Kidney (tissue), 14 donors: Measurements from ENCODE around the gene ATP5F1D. TPM values are rescaled to one million over a fixed set of nuclear protein-coding genes. Genes with fewer than 3 reads are reported as not detected.

Experiments used
- DNase-seq, 5 donors: peaks; one replicate each; pipeline ENCODE4 v3.0.0-alpha.2; 2013 to 2020
- FAIRE-seq: peaks from 2 replicates; lab custom pipeline; 2012; peaks lifted over from hg19 to GRCh38; lab: Jason Lieb, UNC
- H3K27ac ChIP-seq, 2 donors: one replicate each; pipeline ENCODE4 v1.7.0; 2013; ENCODE audit warnings: low read depth in 2 of 2, low read length in 2 of 2, inconsistent platforms in 1 of 2
- H3K27me3 ChIP-seq: one replicate; pipeline ENCODE4 v1.7.1; 2013; ENCODE audit warnings: low read length, inconsistent platforms; ENCODE audit not compliant: control insufficient read depth, insufficient read depth
- H3K36me3 ChIP-seq, 3 donors: one replicate each; pipeline versions ENCODE4 v1.7.0 to v1.7.1; 2013; ENCODE audit warnings: low read length in 3 of 3, control low read depth in 1 of 3, inconsistent platforms in 1 of 3; ENCODE audit not compliant: insufficient read depth in 3 of 3, control insufficient read depth in 2 of 3
- H3K4me1 ChIP-seq, 3 donors: one replicate each; pipeline versions ENCODE4 v1.7.0 to v1.7.1; 2013; ENCODE audit warnings: low read length in 3 of 3, inconsistent platforms in 1 of 3, low read depth in 1 of 3; ENCODE audit not compliant: control insufficient read depth in 2 of 3, insufficient read depth in 2 of 3
- H3K4me3 ChIP-seq, 3 donors: one replicate each; pipeline versions ENCODE4 v1.7.0 to v1.8.1; 2013; ENCODE audit warnings: low read length in 3 of 3, control low read depth in 1 of 3, inconsistent platforms in 1 of 3
- H3K9ac ChIP-seq, 3 donors: one replicate each; pipeline versions ENCODE4 v1.7.0 to v1.7.1; 2013; ENCODE audit warnings: low read length in 3 of 3, control low read depth in 1 of 3, inconsistent platforms in 1 of 3
- H3K9me3 ChIP-seq, 3 donors: one replicate each; pipeline versions ENCODE4 v1.7.0 to v1.7.1; 2013; ENCODE audit warnings: low read length in 3 of 3, control low read depth in 1 of 3, inconsistent platforms in 1 of 3; ENCODE audit not compliant: control insufficient read depth in 2 of 3, insufficient read depth in 1 of 3
- intact Hi-C: fragments of 100-400 bp; cut with DNase I; formaldehyde crosslinking; loops from one replicate; pipeline ENCODE4 v1.11.1; 2022
- polyA plus RNA-seq: library from polyadenylated mRNA; stranded (reverse); fragments of 350-450 nt; fragmentation: Illumina TruSeq; extraction: RNeasy Lipid Tissue Mini Kit (QIAGEN cat#74804); gene quantifications from one replicate; pipeline ENCODE4 v1.2.3, GENCODE V29; 2014; ENCODE audit warnings: low read depth, low replicate concordance; ENCODE audit not compliant: insufficient read depth
- total RNA-seq: library from RNA; stranded (reverse); fragmentation: NEBNext Ultra II Directional; extraction: Animal tissue kit (Norgen Biotek cat#: 25700); gene quantifications from one replicate; pipeline ENCODE4 v1.2.1, GENCODE V29; 2021
- TF ChIP-seq, protein P1 (sequence below): IDR thresholded peaks from 3 replicates; pipeline ENCODE4 v1.5.1; 2012; ENCODE audit warnings: mild to moderate bottlenecking, moderate library complexity, borderline replicate concordance; ENCODE audit not compliant: insufficient read depth; ENCODE audit errors: extremely low read depth
- donor health status: control.
- donor health status: control.
- donor health status: control.
- donor health status: control.
- donor health status: control.
- donor health status: DM: yes; HTN: yes; CAD: no.
- donor health status: Normal renal cell carcinoma (clear cell type).

ATP5F1D gene
- total and polyA plus RNA-seq, 2 donors from 2014 or later: 183 to 641 TPM

DNA sequence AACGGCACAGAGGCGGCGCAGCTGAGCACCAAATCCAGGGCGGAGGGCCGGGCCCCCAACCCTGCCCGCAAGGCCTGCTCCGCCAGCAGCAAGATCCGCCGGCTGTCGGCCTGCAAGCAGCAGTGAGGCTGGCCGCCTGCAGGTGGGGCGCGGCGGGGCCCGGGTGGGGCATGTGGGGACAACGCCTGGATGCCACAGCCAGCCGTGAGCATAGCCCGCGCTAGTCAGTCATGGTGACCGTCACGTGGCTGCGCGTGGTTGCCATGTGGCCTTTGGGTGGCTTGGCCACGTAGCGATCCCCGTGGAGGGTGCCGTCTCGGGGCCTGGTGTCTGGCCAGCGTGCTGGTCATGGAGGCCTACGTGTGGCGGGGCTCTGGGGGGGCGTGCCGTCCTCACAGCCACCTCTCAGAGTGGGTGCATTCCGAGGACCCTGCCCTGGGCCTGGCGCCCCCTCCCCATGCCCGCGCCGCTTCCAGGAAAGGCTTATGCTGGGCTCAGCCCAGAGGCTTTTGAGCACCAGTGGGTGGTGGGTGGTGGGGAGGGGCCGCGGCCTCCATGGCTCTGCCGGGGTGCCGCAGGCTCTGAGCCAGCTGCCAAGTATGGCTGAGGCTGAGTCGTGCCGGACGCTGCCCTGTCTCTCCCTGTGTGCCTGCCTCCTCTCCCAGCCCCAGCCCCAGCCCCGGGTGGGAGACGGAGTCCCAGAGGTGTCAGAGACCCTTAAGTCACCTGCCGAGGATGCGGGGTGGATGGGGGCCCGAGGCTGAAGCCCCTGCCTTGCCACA, 14.8 kb upstream of the ATP5F1D start:
- FAIRE-seq: no peak
- no peak for DNase-seq
- Histone ChIP-seq H3K9ac (no peak overlapping the region), H3K4me1 (no peaks in the 10 kb centered on the region), H3K9me3 (no peaks in the 10 kb centered on the region), H3K4me3 (no peak overlapping the region), H3K36me3 (no peaks in the 10 kb centered on the region), H3K27ac (no peak overlapping the region), H3K27me3 (no peaks in the 10 kb centered on the region)
- intact Hi-C loops: no loop called here
- TF ChIP-seq, protein P1, sequence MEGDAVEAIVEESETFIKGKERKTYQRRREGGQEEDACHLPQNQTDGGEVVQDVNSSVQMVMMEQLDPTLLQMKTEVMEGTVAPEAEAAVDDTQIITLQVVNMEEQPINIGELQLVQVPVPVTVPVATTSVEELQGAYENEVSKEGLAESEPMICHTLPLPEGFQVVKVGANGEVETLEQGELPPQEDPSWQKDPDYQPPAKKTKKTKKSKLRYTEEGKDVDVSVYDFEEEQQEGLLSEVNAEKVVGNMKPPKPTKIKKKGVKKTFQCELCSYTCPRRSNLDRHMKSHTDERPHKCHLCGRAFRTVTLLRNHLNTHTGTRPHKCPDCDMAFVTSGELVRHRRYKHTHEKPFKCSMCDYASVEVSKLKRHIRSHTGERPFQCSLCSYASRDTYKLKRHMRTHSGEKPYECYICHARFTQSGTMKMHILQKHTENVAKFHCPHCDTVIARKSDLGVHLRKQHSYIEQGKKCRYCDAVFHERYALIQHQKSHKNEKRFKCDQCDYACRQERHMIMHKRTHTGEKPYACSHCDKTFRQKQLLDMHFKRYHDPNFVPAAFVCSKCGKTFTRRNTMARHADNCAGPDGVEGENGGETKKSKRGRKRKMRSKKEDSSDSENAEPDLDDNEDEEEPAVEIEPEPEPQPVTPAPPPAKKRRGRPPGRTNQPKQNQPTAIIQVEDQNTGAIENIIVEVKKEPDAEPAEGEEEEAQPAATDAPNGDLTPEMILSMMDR: no peak

DNA sequence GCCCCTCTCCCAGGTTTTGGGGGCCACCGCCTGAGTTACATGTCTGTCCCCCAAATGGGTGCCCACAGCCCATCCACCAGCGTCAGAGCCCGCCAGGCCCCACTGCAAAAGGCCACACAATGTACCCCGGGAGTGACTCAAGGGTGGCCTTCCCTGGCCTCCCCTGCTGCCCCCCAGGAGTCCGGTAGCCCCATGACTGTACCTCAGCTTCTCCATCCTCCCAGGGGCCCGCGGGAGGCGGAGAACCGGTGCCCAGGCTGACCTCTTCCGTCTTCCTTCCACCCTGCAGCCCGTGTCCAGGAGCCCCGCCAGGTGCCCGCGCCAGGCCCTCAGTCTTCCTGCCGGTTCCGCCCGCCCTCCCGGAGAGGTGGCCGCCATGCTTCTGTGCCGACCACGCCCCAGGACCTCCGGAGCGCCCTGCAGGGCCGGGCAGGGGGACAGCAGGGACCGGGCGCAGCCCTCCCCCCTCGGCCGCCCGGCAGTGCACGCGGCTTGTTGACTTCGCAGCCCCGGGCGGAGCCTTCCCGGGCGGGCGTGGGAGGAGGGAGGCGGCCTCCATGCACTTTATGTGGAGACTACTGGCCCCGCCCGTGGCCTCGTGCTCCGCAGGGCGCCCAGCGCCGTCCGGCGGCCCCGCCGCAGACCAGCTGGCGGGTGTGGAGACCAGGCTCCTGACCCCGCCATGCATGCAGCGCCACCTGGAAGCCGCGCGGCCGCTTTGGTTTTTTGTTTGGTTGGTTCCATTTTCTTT, 14.1 kb upstream of the ATP5F1D start:
- Histone ChIP-seq H3K9ac (no peak overlapping the region), H3K27ac (no peak overlapping the region), H3K27me3 (no peaks in the 10 kb centered on the region), H3K4me3 (no peak overlapping the region), H3K36me3 (no peaks in the 10 kb centered on the region), H3K9me3 (no peaks in the 10 kb centered on the region), H3K4me1 (peaks cover 0 to 2% (median 0%) of the 10 kb centered on the region in 3 donors)
- TF ChIP-seq, protein P1: no peak
- DNase-seq: no peak
- intact Hi-C loops: no loop called here
- FAIRE-seq: no peak

DNA sequence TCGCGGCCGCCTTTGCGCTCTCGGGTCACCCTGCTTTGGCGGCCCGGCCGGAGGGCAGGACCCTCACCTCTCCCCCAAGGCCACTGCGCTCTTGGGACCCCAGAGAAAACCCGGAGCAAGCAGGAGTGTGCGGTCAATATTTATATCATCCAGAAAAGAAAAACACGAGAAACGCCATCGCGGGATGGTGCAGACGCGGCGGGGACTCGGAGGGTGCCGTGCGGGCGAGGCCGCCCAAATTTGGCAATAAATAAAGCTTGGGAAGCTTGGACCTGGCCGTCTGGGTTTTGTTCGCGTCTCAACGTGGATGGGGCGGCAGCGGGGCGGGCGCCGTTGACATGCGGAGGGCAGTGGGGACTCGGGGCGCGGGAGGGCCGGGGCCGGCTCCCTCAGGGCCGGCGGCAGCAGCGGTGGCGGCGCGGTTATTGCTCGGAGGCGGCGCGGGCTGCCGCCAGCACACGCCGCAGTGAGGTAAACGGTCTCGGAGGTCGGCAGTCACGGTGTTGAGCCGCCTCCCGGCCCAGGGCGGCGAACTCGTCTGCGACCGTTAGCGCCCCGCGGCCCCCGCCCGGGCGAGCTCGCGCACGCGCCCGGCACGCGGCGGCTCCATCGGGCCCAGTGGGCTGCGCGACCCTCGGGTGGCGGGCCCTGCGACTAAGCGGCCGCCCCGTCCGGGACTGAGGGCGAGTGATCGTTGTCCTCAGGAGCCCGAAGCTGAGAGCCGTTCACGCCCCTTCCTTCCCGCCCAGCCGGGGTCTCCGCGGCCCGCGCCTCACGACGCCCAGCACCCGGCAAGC, 13.2 kb upstream of the ATP5F1D start:
- intact Hi-C loops: no loop called here
- Histone ChIP-seq H3K9ac (no peak overlapping the region), H3K27ac (no peak overlapping the region), H3K9me3 (no peaks in the 10 kb centered on the region), H3K36me3 (no peaks in the 10 kb centered on the region), H3K4me3 (no peak overlapping the region), H3K4me1 (peaks cover 0 to 9% (median 0%) of the 10 kb centered on the region in 3 donors), H3K27me3 (no peaks in the 10 kb centered on the region)
- DNase-seq: no peak
- no peak for FAIRE-seq
- TF ChIP-seq, protein P1: no peak
